Hematopoietic multipotent progenitor cell treated with erythropoietin and hydrocortisone succinate and interleukin-3 and kit ligand, for 15 days (in vitro differentiated cells): Measurements from ENCODE around the gene MMP24.
"Not testable (repeated sequence)": the region's sequence is repeated elsewhere in the genome, so short reads cannot be mapped to it uniquely, and the experiment has no call there.

ENCODE experiments used
- DNase-seq: peaks from one replicate; pipeline ENCODE4 v3.0.0-alpha.2; 2015; ENCODE audit warnings: low spot score

MMP24 gene

DNA sequence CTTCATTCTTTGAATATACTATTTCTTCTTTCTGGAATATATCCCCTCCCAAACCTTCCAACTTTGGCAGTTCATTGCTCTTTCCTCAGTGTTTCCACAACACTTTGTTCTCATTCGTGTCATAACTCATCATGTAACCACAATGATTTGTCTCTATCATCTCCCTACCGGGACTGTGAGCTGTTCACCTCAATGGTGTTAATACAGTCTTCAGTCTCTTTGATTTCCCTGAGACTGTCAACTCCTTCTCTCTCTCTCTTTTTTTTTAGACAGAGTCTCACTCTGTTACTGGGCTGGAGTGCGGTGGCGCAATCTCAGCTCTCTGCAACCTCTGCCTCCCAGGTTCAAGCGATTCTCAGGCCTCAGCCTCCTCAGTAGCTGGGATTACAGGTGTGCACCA lies 2.5 kb upstream of the MMP24 start:
- no peak for DNase-seq

DNA sequence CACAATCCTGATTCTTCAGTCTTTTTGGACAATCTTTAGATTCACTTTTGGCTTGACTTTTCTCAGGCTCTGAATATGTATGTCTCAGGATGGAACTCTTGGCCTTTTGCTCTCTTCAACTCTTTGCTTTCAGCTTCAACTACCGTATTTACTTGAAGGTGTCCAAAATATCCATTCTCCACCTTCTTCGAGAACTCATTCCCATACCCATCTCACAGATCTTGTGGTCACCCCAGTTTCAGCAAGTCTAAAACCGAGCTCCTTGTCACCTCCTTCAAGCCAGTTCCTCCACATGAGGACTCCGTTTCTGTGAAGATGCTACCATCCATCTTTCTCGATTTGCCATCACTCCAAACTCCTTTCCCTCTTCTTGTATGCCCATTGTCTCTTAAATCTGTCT lies 2.0 kb upstream of the MMP24 start:
- DNase-seq, result no peak

GRCh38 chr20:35225319-35226125 lies 968 bp upstream of the MMP24 start:
- no peak for DNase-seq

DNA sequence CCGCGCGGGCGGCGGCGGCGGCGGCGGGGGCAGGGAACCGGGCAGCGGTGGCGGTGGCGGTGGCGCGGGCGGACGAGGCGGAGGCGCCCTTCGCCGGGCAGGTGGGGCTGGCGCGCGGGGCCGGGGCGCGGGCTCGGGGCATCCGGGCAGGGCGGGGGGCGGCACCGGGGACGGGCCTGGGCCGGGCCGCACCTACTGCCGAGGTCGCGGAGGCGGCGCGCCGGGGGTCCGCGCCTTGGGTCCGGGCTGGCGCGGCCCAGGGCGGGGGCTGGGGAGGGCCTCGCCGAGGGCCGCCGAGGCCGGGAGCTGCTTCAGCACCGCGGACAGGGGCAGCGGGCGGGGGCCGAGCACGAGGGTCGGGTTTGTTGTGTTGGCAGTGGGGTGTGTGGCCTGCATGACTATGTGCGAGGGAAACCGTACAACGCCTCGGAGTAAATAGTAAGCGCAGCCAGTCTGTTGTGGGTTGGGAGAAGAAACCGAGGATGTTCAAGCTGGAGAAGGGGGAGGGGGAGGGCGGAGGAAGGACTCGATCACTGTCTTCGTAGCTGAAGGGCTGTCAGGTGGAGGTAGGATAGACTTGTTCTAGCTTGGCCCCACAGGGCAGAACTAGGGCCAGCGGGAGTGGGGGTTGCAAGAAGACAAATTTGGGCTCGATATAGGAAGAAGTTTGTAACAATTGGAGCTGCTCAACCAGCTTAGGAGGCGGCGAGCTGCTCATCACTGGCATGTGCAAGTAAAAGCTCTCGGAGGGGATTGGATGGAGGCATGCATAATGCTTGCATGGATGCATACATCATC lies 593 bp downstream of the MMP24 start:
- DNase-seq, result no peak

GRCh38 chr20:35232575-35232974 lies 6.1 kb downstream of the MMP24 start:
- DNase-seq, result no peak

DNA sequence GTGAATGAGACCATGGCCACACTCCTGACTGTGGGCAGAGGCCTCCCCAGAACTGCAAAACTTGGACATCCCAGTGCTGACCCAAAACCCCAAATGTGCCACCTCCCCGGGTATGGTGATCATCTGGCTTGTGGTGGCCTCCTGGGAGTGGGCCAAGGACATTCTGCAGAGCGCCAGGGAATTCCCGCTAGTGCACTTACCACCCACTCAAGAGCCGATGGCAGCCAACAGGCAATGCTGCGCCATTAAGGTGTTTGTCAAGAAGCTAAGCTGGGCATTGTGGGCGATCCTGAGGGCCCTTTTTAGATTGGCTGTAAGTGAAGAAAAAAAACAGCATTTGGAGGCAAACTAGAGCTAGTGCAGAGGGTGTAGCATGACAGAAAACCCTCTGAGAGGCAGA lies 9.4 kb downstream of the MMP24 start:
- DNase-seq, result no peak

DNA sequence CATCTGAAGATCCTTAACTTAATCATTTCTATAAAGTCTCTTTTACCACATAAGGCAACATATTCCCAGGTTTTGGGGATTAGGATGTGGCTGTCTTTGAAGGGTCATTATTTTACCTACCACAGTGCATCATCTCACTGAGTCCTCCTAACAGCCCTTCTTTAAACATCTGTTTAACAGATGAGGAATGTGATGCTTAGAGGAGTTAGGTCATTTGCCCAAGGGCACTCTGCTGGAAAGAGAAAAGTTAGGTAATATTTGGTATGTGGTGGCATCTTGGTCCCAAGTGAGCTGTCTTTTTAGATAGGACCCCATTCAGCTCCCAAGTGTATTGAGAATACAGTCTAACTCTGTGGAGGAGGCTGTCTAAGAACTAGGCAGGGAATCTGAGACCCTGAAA lies 11.0 kb downstream of the MMP24 start:
- no peak for DNase-seq

- DNase-seq, result no peak
Measured at GRCh38 chr20:35238170-35238569, 11.7 kb downstream of the MMP24 start.

DNA sequence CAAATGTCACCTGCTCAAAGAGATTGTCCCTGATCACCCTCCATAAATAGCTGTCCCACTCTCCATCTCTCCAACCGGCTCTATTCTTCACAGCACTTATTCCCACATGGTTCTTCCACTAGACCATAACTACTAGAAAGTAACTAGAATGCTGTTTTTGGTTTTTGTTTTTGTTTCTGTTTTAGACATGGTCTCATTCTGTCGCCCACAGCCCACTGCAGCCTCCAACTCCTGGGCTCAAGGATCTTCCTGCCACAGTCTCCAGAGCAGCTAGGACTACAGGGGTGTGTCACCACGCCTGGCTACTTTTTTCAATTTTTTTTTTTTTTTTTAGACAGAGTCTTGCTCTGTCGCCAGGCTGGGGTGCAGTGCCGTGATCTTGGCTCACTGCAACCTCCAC lies 12.2 kb downstream of the MMP24 start:
- no peak for DNase-seq

DNA sequence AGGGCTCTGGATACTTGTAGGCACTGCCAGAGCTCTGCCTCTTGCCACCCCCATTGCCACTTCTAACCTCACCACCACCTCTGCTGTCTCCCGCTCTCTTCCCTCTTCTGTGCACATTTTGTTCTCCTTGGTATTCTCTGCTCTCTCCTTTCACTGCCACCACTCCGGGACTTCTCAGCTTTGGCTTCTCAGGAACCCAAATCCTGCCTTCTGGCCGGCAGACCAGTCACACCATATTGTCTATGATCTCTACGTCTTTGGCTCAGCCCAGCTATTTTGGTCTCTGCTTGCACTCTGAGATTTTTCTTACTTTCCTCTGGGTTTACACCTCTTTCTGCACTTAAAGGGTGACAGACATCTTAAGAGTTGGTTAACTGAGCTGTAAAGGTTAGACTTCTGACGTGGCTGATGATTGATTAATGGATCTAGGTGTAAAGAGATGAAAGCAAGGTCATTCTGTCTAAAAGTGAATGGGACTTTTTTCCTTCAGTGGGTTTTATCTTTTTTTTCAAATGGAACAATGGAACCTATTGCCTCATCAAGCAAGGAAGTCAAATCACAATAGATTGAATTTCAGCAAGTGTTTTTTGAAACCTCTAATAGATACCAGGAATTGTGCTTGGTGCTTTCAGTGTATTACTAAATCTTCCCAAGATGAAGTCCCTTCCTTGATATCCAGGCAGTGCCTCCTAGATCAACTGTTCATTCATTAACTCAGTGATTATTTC lies 13.8 kb downstream of the MMP24 start:
- no peak for DNase-seq

DNA sequence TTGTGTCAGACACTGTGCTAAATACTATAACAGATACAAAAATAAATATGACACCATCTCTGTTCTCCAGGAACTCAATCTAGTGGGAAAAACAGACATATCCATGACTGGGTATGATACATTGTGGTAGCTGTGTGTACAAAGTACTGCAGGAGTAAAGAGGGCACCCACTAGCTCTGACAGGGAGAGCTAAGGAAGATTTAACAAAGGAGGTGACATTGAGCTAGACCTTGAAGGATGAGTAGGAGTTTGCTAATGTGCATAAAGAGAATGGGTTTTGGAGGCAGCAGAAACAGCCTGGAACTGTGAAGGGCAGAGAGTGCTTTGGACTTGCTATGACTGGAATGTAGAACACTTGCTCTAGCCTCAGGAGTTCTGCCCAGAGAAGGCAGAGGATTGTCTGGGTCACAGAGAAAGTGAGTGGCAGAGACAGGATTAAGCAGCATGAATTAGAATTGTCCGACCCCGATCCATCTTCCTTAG lies 14.4 kb downstream of the MMP24 start:
- no peak for DNase-seq

DNA sequence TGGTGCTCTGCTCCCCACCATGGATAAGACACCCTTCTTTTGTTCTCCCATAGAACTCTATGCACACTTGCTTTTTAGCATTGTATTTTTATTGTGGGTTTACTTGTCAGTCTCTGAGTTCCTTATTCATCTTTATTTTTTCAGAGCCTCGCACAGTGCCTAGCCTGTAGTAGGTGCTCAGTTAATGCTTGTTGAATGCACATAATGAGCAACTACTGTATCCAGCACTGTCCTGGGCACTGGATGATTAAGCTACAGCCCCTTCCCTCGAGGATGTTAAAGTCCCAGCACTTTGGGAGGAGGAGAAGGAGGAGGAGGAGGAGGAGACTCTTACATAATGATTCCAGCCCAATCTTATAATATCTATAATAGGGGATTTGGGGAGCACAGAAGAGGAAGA lies 16.8 kb downstream of the MMP24 start:
- DNase-seq, result no peak

DNA sequence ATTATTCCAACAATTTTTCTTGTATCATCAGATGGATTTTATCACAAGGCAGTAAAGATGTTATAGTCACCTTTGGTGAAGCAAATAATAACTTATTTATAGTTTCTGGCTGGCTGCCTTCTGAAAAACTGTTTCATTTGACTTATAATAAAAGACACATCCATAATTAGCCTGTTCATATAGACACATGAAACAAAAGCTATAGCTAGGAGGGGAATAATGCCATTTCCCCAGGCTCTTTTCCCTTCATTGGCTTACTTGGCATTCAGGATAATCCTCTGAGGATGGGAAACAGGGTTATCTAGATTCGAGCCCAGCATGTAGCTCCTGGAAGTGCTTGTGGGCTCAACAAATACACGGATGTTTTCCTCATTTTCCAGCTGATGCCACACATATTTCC lies 17.5 kb downstream of the MMP24 start:
- no peak for DNase-seq

DNA sequence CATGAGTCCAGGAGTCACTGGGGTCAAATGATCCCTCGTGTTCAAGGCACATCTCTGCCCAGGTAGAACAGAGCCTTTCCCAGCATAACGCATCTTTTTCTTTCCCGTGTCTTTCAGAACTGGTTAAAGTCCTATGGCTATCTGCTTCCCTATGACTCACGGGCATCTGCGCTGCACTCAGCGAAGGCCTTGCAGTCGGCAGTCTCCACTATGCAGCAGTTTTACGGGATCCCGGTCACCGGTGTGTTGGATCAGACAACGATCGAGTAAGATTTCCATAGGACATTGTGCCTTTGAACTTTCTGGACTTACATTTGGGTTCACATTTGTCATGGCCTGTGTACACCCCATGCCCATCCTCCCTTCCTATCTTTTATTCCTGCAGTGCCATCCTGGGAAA lies 20.2 kb downstream of the MMP24 start:
- DNase-seq, result no peak

GRCh38 chr20:35248641-35249475 lies 22.4 kb downstream of the MMP24 start:
- DNase-seq, result no peak

DNA sequence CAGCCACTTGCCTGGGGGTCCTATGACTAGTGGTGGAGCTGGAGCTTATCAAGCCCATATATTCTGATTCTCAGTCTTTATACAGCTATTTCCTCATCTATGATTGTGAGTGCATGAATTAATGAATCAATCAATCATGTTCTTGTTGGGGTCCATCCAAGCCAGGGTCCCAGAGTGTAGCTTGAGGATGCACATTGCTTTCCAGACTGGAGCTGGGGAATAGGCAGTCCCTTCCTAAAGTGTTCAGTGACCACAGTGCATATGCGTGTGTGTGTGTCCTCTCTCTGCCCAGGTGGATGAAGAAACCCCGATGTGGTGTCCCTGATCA lies 25.1 kb downstream of the MMP24 start:
- DNase-seq, result no peak

DNA sequence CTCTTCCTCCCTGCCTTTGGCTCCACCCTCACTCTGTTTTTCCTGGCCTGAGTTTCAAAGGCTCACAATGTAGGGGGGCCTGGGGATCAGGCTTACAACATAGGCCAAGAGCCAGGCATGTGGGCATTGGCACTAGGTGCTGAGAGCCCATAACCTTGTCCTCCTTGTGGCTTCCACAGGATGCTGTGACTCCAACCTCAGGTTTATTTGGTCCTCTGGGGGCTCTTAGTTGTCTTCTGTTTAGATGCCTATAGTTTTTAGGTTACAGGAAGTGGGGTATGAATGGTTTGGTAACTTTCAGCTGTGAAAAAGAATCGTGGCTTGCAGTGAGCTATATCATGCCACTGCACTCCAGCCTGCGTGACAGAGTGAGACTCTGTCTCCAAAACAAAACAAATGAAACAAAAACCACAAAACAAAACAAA lies 25.6 kb downstream of the MMP24 start:
- DNase-seq, result no peak

GRCh38 chr20:35252598-35252997 lies 26.1 kb downstream of the MMP24 start:
- DNase-seq, result not testable (repeated sequence)

DNA sequence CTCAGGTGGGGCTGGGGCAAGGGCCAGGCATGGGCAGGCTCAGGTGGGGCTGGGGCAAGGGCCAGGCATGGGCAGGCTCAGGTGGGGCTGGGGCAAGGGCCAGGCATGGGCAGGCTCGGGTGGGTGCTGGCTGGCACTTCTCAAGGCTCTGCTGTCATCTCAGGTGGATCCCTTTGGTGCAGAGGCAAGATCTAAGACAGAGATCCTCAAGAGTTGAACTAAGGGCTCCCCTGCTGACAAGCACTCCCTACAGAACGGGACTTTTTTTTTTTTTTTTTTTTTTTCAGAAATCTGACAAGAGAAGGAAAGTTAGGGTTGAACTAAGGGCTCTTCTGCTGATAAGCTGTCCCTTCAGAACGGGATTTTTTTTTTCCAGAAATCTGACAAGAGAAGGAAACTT lies 26.5 kb downstream of the MMP24 start:
- no peak for DNase-seq

GRCh38 chr20:35254448-35254999 lies 28.0 kb downstream of the MMP24 start:
- DNase-seq, result no peak

GRCh38 chr20:35257175-35257909 lies 30.9 kb downstream of the MMP24 start:
- DNase-seq, result no peak
